ENCODE results near the gene PTCH1. TPM values are rescaled to one million over a fixed set of nuclear protein-coding genes. Genes with fewer than 3 reads are reported as not detected.
A peak's percentile ranks its signal among the peaks of the same experiment; 100 is the strongest.

The PTCH1 gene
- 25.3 TPM for polyA plus RNA-seq
- long read RNA-seq, donor 1, full-length matches to known transcripts = 4 of 4 reads
- long read RNA-seq, donor 1, partial matches to known transcripts = 0 of 4 reads
- long read RNA-seq, donor 1, other reads (novel, unspliced or antisense) = 0 of 4 reads
- long read RNA-seq, donor 2, full-length matches to known transcripts = 4 of 17 reads
- long read RNA-seq, donor 2, partial matches to known transcripts = 13 of 17 reads
- long read RNA-seq, donor 2, other reads (novel, unspliced or antisense) = 0 of 17 reads
- long read RNA-seq, donor 3 = 0 reads
- long read RNA-seq, donor 4 = 0 reads
- long read RNA-seq, donor 5, full-length matches to known transcripts = 2 of 7 reads
- long read RNA-seq, donor 5, partial matches to known transcripts = 5 of 7 reads
- long read RNA-seq, donor 5, other reads (novel, unspliced or antisense) = 0 of 7 reads
- long read RNA-seq, donor 6, full-length matches to known transcripts = 2 of 2 reads
- long read RNA-seq, donor 6, partial matches to known transcripts = 0 of 2 reads
- long read RNA-seq, donor 6, other reads (novel, unspliced or antisense) = 0 of 2 reads
- long read RNA-seq, donor 7, partial matches to known transcripts = 0 of 1 reads
- long read RNA-seq, donor 7, other reads (novel, unspliced or antisense) = 0 of 1 reads
- long read RNA-seq, donor 8, full-length matches to known transcripts = 2 of 11 reads
- long read RNA-seq, donor 8, partial matches to known transcripts = 9 of 11 reads
- long read RNA-seq, donor 8, other reads (novel, unspliced or antisense) = 0 of 11 reads
- long read RNA-seq, donor 9 = 0 reads
- long read RNA-seq, donor 10, full-length matches to known transcripts = 3 of 8 reads
- long read RNA-seq, donor 10, partial matches to known transcripts = 5 of 8 reads
- long read RNA-seq, donor 10, other reads (novel, unspliced or antisense) = 0 of 8 reads
- long read RNA-seq, donor 11 = 0 reads

DNA sequence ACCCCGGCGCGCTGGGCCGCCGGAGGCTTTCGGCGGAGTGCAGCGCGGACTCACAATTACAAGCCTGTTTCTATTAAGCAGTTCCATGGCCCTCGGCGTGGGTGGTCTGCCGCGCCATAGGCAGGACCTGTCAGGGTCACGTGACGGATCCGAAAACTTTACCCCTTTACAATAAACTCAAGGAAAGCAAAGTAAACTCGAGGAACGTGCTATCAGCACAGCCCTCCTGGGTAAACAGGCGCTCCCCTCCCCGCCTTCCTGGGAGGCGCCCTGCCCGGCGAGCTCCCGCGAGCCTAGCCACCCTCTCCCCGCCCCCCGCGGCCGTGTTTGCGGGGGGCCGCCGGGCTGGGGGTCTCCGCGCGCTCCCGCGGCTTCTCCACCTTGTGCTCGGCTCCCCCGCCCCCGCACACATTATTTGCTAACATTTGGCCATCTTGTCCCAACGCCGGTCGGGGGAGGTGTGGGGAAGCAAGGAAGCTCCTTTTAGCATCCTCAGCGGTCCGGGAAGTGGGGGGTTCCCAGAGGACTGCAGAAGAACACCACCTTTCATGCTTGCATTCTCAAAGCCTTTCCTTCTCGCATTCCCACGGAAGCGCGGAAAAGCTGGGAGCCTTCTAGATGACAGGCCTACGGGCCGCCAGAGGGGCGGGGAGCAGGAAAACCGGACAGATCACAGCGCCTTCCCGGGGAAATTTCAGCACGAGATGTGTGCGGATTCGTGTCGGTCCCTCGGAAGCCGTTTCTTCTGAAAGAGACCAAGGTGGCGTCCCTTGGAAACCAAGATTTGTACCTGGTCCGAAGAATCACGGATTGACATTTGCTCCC lies at the start of gene PTCH1:
PTCH1 (minus strand) TSS at position 238 of the 825 bp plus-strand sequence.
- Histone ChIP-seq H3K27ac (ENCODE audit: low read length) (peak within 1 kb of the TSS; percentile 78), H3K27me3 (ENCODE audit: control insufficient read depth, insufficient read depth, low read length) (peaks cover 10% of the 10 kb centered on the region), H3K4me3 (ENCODE audit: low read length) (peak within 1 kb of the TSS; percentile 65), H3K4me1 (ENCODE audit: control insufficient read depth, insufficient read depth, low read length) (peaks cover 13% of the 10 kb centered on the region), H3K36me3 (ENCODE audit: control insufficient read depth, insufficient read depth, low read length) (no peaks in the 10 kb centered on the region), H3K9me3 (ENCODE audit: control insufficient read depth, low read depth, low read length) (peaks cover 2% of the 10 kb centered on the region)
- peak in 1 of 2 donors; percentile 88 for DNase-seq
- WGBS (ENCODE audit: insufficient coverage, low lambda C conversion rate) = no CpG with 5 or more reads among the region's 64 CpGs

DNA sequence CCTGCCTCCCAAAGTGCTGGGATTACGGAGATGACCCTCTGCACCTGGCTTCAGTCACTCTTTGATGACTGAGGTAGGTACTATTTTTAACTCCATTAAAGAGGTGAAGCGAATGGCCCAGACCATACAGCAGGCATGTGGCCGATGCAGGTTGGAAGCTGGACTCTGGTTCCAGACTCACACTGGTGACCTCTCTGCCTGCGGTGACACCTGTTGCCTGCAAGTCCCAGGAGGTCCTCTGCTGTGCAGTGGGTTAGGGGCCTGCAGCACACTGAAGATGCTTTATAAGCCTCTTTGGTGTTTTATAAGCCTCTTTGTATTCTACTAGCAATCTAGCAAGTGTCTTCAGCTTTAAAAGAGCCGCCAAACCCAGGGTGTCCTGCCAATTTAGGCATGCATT lies 49.2 kb upstream of the PTCH1 start:
- Histone ChIP-seq H3K36me3 (ENCODE audit: control insufficient read depth, insufficient read depth, low read length) (no peaks in the 10 kb centered on the region), H3K27ac (ENCODE audit: low read length) (no peak overlapping the region), H3K4me3 (ENCODE audit: low read length) (no peak overlapping the region), H3K27me3 (ENCODE audit: control insufficient read depth, insufficient read depth, low read length) (peaks cover 3% of the 10 kb centered on the region), H3K9me3 (ENCODE audit: control insufficient read depth, low read depth, low read length) (no peaks in the 10 kb centered on the region), H3K4me1 (ENCODE audit: control insufficient read depth, insufficient read depth, low read length) (no peaks in the 10 kb centered on the region)
- no peak for DNase-seq
- 100% methylated on average over 1 of the region's 5 CpGs for WGBS (ENCODE audit: insufficient coverage, low lambda C conversion rate)

DNA sequence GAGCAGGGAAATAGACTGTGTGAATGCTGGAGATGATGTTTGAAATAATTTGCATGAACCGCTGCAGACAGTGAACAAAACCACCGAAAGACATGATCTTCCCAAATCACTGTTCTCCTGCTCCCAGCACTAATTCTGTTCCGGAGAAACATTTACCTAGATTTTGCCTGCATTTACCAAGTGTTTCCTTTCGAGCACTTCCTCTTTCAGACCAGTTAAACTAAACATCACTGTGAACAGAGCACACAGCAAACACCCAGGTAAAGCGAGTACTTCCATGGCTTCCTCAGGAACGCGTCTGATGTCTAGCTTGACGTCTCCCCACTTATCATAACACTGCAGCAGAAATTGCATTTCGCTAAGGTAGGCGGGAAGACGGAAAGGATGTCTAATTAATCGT lies 45.1 kb upstream of the PTCH1 start:
- Histone ChIP-seq H3K9me3 (ENCODE audit: control insufficient read depth, low read depth, low read length) (no peaks in the 10 kb centered on the region), H3K27me3 (ENCODE audit: control insufficient read depth, insufficient read depth, low read length) (no peaks in the 10 kb centered on the region), H3K27ac (ENCODE audit: low read length) (no peak overlapping the region), H3K36me3 (ENCODE audit: control insufficient read depth, insufficient read depth, low read length) (no peaks in the 10 kb centered on the region), H3K4me3 (ENCODE audit: low read length) (no peak overlapping the region), H3K4me1 (ENCODE audit: control insufficient read depth, insufficient read depth, low read length) (no peaks in the 10 kb centered on the region)
- DNase-seq = no peak
- WGBS (ENCODE audit: insufficient coverage, low lambda C conversion rate) = 83% methylated on average over 4 of the region's 12 CpGs

DNA sequence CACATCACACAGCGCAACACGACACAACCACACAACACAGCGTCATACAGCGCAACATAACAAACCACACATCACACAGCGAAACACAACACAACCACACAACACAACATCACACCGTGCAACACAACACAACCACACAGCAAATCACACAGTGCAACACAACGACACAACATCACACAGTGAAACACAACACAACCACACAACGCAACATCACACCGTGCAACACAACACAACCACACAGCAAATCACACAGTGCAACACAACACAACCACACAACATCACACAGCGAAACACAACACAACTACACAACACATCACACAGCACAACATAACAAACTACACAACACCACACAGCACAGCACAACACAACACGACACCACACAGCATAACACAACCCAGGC lies 40.4 kb upstream of the PTCH1 start:
- Histone ChIP-seq H3K27me3 (ENCODE audit: control insufficient read depth, insufficient read depth, low read length) (peaks cover 18% of the 10 kb centered on the region), H3K4me1 (ENCODE audit: control insufficient read depth, insufficient read depth, low read length) (no peaks in the 10 kb centered on the region), H3K9me3 (ENCODE audit: control insufficient read depth, low read depth, low read length) (peaks cover 13% of the 10 kb centered on the region), H3K27ac (ENCODE audit: low read length) (no peak overlapping the region), H3K4me3 (ENCODE audit: low read length) (no peak overlapping the region), H3K36me3 (ENCODE audit: control insufficient read depth, insufficient read depth, low read length) (no peaks in the 10 kb centered on the region)
- whole genome bisulfite sequencing (ENCODE audit: insufficient coverage, low lambda C conversion rate) = no CpG with 5 or more reads among the region's 11 CpGs
- no peak for DNase-seq

DNA sequence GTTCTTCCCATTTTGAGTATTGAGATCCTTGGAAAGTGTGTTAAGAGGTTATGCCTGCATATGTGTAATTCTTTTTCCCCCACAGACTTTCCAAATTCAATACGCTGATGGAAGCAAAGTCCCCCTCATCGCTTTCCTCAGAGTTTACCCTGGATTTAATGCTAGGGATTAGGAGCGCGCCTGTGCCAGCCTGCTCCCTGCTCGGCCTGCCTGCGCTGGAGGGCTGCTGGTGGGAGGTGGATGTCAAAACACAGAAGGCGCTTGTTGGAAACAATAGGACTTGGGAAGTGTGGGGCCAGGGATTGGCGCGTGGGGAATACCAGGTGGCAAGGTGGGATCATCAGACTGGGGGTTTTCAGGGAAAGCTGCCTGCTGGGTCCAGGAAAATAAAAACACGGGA lies 39.8 kb upstream of the PTCH1 start:
- H3K4me3 ChIP-seq (ENCODE audit: low read length) = no peak overlapping the region

DNA sequence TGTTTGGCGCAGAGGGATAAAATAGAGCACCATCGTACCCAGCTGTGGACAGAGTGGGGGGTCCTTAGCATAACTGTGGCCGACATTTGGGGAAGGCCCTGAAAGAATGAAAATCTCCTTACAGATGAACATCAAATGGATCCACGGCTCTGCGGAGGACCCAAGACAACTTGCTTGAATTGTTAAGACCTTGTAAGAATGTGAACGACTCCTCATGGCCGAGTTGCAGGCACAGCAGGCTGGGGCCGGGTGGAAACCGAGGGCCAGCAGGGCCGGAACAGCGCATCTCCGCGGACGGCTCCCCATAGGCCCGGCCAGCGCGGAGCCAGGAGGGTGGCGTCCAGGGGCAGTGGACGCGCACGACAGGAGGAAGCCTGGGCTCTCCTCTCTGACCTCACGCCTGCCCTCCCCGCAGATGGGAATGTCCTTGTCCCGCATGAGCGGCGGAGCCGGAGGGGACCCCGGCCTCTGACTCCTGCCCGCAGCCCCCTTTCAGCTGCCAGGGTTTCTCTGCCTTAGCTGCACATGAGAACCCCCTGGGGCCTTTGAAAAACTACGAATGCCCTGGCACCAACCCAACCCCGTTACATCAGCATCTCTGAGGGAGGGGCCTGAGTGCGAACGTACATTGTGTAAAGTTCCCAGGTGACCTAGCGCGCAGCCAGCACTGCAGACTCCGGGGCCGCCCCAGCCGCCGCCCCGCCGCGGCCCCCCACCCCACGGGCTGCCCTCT lies 36.2 kb upstream of the PTCH1 start:
- no peaks in the 10 kb centered on the region for H3K36me3 ChIP-seq (ENCODE audit: control insufficient read depth, insufficient read depth, low read length)
- peak; percentile 24 to 42 for DNase-seq
- H3K4me3 ChIP-seq (ENCODE audit: low read length) = peak overlapping the region; percentile 25
- peaks cover 19% of the 10 kb centered on the region for H3K27me3 ChIP-seq (ENCODE audit: control insufficient read depth, insufficient read depth, low read length)
- H3K9me3 ChIP-seq (ENCODE audit: control insufficient read depth, low read depth, low read length) = peaks cover 13% of the 10 kb centered on the region
- H3K27ac ChIP-seq (ENCODE audit: low read length) = no peak overlapping the region
- no CpG with 5 or more reads among the region's 43 CpGs for WGBS (ENCODE audit: insufficient coverage, low lambda C conversion rate)
- no peaks in the 10 kb centered on the region for H3K4me1 ChIP-seq (ENCODE audit: control insufficient read depth, insufficient read depth, low read length)

More for the DNA sequence above, 39.8 kb upstream of the PTCH1 start:
- no peaks in the 10 kb centered on the region for H3K36me3 ChIP-seq (ENCODE audit: control insufficient read depth, insufficient read depth, low read length)
- H3K27ac ChIP-seq (ENCODE audit: low read length) = no peak overlapping the region
- WGBS (ENCODE audit: insufficient coverage, low lambda C conversion rate) = 60% methylated on average over 2 of the region's 10 CpGs
- H3K4me1 ChIP-seq (ENCODE audit: control insufficient read depth, insufficient read depth, low read length) = no peaks in the 10 kb centered on the region
- DNase-seq = no peak
- peaks cover 19% of the 10 kb centered on the region for H3K27me3 ChIP-seq (ENCODE audit: control insufficient read depth, insufficient read depth, low read length)
- peaks cover 13% of the 10 kb centered on the region for H3K9me3 ChIP-seq (ENCODE audit: control insufficient read depth, low read depth, low read length)

DNA sequence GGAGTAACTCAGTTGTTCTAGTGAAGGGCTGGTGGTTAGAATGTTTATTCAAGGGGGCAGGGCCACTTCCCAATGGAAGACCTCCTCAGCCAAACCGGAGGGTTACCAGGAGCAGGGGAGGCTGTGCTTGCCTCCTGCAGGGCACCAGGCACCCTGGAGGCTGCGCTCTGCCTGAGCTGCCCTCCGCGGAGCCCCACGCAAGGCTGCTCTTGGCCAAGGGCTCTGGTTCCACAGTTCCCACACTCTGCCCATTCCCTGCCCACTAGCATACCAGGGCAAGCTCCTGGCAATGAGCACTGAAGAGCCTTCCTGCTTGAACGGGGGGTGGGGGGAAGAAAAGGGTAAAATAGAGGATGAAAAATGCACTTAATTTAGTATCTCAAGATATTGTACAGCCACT lies 35.5 kb upstream of the PTCH1 start:
- Histone ChIP-seq H3K27ac (ENCODE audit: low read length) (no peak overlapping the region), H3K27me3 (ENCODE audit: control insufficient read depth, insufficient read depth, low read length) (peaks cover 19% of the 10 kb centered on the region), H3K9me3 (ENCODE audit: control insufficient read depth, low read depth, low read length) (peaks cover 13% of the 10 kb centered on the region), H3K4me1 (ENCODE audit: control insufficient read depth, insufficient read depth, low read length) (no peaks in the 10 kb centered on the region), H3K4me3 (ENCODE audit: low read length) (no peak overlapping the region), H3K36me3 (ENCODE audit: control insufficient read depth, insufficient read depth, low read length) (no peaks in the 10 kb centered on the region)
- no peak for DNase-seq
- WGBS (ENCODE audit: insufficient coverage, low lambda C conversion rate) = no CpG with 5 or more reads among the region's 6 CpGs

DNA sequence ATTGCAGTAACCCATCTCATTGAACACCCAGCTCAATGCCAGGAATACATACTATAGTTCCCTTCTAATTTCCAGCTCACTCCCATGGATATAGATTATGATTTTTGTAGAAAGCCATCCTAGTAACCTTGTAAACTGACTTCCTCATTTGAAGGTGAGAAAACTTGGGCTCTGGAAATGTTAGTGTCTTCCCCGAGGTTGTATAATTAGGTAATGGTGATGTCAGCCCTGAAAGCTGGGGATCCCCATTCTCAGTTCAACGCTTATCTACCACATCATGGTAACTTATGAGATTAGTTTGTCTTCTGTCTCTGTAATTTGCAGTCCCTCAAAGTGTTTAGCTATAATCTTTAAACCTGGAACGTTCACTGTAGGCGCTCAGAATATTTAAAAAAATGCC lies 34.6 kb upstream of the PTCH1 start:
- H3K36me3 ChIP-seq (ENCODE audit: control insufficient read depth, insufficient read depth, low read length) = no peaks in the 10 kb centered on the region
- H3K27ac ChIP-seq (ENCODE audit: low read length) = no peak overlapping the region
- no peak overlapping the region for H3K4me3 ChIP-seq (ENCODE audit: low read length)
- peaks cover 19% of the 10 kb centered on the region for H3K27me3 ChIP-seq (ENCODE audit: control insufficient read depth, insufficient read depth, low read length)
- peaks cover 10% of the 10 kb centered on the region for H3K9me3 ChIP-seq (ENCODE audit: control insufficient read depth, low read depth, low read length)
- H3K4me1 ChIP-seq (ENCODE audit: control insufficient read depth, insufficient read depth, low read length) = no peaks in the 10 kb centered on the region
- WGBS (ENCODE audit: insufficient coverage, low lambda C conversion rate) = no CpG with 5 or more reads among the region's 4 CpGs
- DNase-seq = no peak

DNA sequence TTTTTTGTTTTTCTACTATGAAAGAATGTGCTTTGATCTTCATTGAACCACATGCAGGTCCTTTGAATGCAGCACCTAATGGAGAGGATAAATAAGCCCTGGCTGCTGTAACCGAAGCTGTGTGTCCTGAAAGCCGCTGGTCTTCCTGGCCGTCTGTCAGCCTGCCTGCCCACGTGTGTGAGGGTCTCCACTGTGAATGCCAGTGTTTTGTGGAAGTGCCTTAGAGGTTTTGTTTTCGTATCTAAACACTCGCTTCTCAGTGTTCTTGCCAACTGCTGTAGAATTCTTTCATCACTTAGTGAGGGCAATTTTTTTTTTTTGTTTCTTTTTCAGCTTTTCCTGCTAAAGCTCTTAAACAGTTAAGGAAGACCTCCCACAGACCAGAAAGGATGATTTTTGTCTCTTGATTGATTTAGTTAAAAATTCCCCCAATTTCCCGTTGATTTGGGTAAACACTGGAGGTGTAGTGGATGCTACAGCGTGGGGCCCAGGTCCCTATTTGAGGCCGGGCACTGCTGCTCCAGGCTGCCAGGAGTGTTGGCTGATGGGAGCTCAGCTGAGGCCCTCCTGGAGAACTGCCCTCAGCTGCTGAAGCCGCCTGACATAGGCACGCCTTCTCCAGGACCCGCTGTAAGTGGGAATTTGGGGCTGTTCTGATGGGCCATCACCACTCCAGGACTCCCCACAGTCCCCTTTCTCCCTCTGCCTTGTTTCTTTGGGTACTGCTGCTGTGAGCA lies 29.2 kb upstream of the PTCH1 start:
- DNase-seq = no peak
- 86% methylated on average over 2 of the region's 12 CpGs for WGBS (ENCODE audit: insufficient coverage, low lambda C conversion rate)
- Histone ChIP-seq H3K4me1 (ENCODE audit: control insufficient read depth, insufficient read depth, low read length) (no peaks in the 10 kb centered on the region), H3K27ac (ENCODE audit: low read length) (no peak overlapping the region), H3K27me3 (ENCODE audit: control insufficient read depth, insufficient read depth, low read length) (no peaks in the 10 kb centered on the region), H3K36me3 (ENCODE audit: control insufficient read depth, insufficient read depth, low read length) (no peaks in the 10 kb centered on the region), H3K9me3 (ENCODE audit: control insufficient read depth, low read depth, low read length) (no peaks in the 10 kb centered on the region), H3K4me3 (ENCODE audit: low read length) (no peak overlapping the region)

Measured in large intestine (tissue), 12 donors.